H1 (cell line): Measurements from ENCODE around the gene KRTAP19-5. TPM values are rescaled to one million over a fixed set of nuclear protein-coding genes. Genes with fewer than 3 reads are reported as not detected.
A peak's percentile ranks its signal among the peaks of the same experiment; 100 is the strongest.
"Not testable (repeated sequence)": the region's sequence is repeated elsewhere in the genome, so short reads cannot be mapped to it uniquely, and the experiment has no call there.

Source experiments
- CTCF ChIA-PET: fragments of 300-600 bp; sonication (Branson Sonifier 250); formaldehyde crosslinking; loops from one replicate; lab custom pipeline; 2021; ENCODE audit not compliant: partially characterized antibody; lab: Charles Lee
- POLR2A ChIA-PET: fragments of 300-600 bp; sonication (Branson Sonifier 250); formaldehyde crosslinking; loops from one replicate; lab custom pipeline; 2021; ENCODE audit warnings: inconsistent platforms; ENCODE audit not compliant: partially characterized antibody; lab: Charles Lee
- DNase-seq, 2 experiments: peaks; one replicate each; pipeline versions ENCODE4 v3.0.0 to v3.0.0-alpha.2; 2010 to 2022; ENCODE audit warnings: low spot score in 2 of 2, low read depth in 1 of 2, mixed read lengths in 1 of 2
- FAIRE-seq: peaks from 2 replicates; lab custom pipeline; 2011; peaks lifted over from hg19 to GRCh38; lab: Jason Lieb, UNC
- H2AFZ ChIP-seq: 2 replicates; pipeline ENCODE4 v1.8.1; 2012; ENCODE audit warnings: low read length, inconsistent platforms
- H2AK5ac ChIP-seq: 2 replicates; pipeline ENCODE4 v1.6.1; 2013; ENCODE audit warnings: low read depth, low read length
- H2BK120ac ChIP-seq: replicated peaks from 2 replicates; pipeline ENCODE3; 2013; ENCODE audit warnings: low read depth, low read length, inconsistent platforms
- H2BK12ac ChIP-seq: 2 replicates; pipeline ENCODE4 v1.6.1; 2013; ENCODE audit warnings: low read depth, low read length
- H2BK15ac ChIP-seq: 2 replicates; pipeline ENCODE4 v1.6.1; 2013; ENCODE audit warnings: low read length
- H2BK20ac ChIP-seq: 2 replicates; pipeline ENCODE4 v1.6.1; 2013; ENCODE audit warnings: low read length
- H2BK5ac ChIP-seq: 2 replicates; pipeline ENCODE4 v1.6.1; 2013; ENCODE audit warnings: low read depth, low read length
- H3K14ac ChIP-seq: 2 replicates; pipeline ENCODE4 v1.6.1; 2013; ENCODE audit warnings: inconsistent platforms; ENCODE audit not compliant: insufficient read length
- H3K18ac ChIP-seq: 2 replicates; pipeline ENCODE4 v1.6.1; 2013; ENCODE audit warnings: low read length; ENCODE audit errors: extremely low read depth
- H3K23ac ChIP-seq: 2 replicates; pipeline ENCODE4 v1.6.1; 2013; ENCODE audit warnings: inconsistent platforms; ENCODE audit not compliant: insufficient read length
- H3K23me2 ChIP-seq: 2 replicates; pipeline ENCODE4 v1.6.1; 2013; ENCODE audit warnings: low read depth, low read length
- H3K27ac ChIP-seq: 2 replicates; pipeline ENCODE4 v1.6.1; 2011; ENCODE audit warnings: low read depth, low read length, inconsistent platforms
- H3K27me3 ChIP-seq, 4 experiments: replicated peaks in 1 of 4; 1 replicate in 1 of 4; 2 replicates in 3 of 4; pipeline versions ENCODE4 v1.6.1 to v1.8.1; 2011 to 2013; ENCODE audit warnings: low read length in 3 of 4, mild to moderate bottlenecking in 3 of 4, inconsistent platforms in 2 of 4, mixed read lengths in 2 of 4, moderate library complexity in 1 of 4; ENCODE audit not compliant: control insufficient read depth in 3 of 4, insufficient read depth in 3 of 4; ENCODE audit errors: extremely low read depth in 1 of 4
- H3K36me3 ChIP-seq, 4 experiments: 2 replicates each; pipeline versions ENCODE4 v1.6.1 to v1.8.1; 2011 to 2013; ENCODE audit warnings: mild to moderate bottlenecking in 4 of 4, low read length in 3 of 4, moderate library complexity in 2 of 4, control low read depth in 1 of 4, inconsistent platforms in 1 of 4; ENCODE audit not compliant: insufficient read depth in 4 of 4, control insufficient read depth in 2 of 4
- H3K4ac ChIP-seq: replicated peaks from 2 replicates; pipeline ENCODE3; 2013; ENCODE audit warnings: low read length, low read depth, mixed read lengths, inconsistent platforms; ENCODE audit not compliant: insufficient read length
- H3K4me1 ChIP-seq, 4 experiments: replicated peaks in 1 of 4; 1 replicate in 1 of 4; 2 replicates in 3 of 4; pipeline versions ENCODE4 v1.6.1 to v1.8.1; 2011 to 2013; ENCODE audit warnings: low read length in 3 of 4, inconsistent platforms in 2 of 4, mixed read lengths in 1 of 4; ENCODE audit not compliant: insufficient read depth in 4 of 4, control insufficient read depth in 3 of 4
- H3K4me2 ChIP-seq, 2 experiments: 2 replicates each; pipeline versions ENCODE4 v1.6.1 to v1.8.1; 2011 to 2013; ENCODE audit warnings: low read depth in 2 of 2, low read length in 2 of 2, control low read depth in 1 of 2, inconsistent platforms in 1 of 2, mild to moderate bottlenecking in 1 of 2; ENCODE audit not compliant: insufficient read depth in 1 of 2
- H3K4me3 ChIP-seq, 4 experiments: fragments of 200-600, 300-600 bp in 1 of 4; sonication (generic), shearing (Covaris generic), sonication (Bioruptor Twin) in 1 of 4; 2 replicates each; pipeline versions ENCODE4 v1.5.1 to v1.8.1; 2011 to 2016; ENCODE audit warnings: low read length in 4 of 4, low read depth in 3 of 4, control low read depth in 2 of 4, inconsistent platforms in 2 of 4, mild to moderate bottlenecking in 2 of 4, mixed read lengths in 1 of 4, moderate library complexity in 1 of 4; ENCODE audit not compliant: insufficient read depth in 2 of 4; ENCODE audit errors: extremely low read depth in 1 of 4
- H3K56ac ChIP-seq: replicated peaks from 2 replicates; pipeline ENCODE3; 2013; ENCODE audit warnings: low read depth, mild to moderate bottlenecking, mixed read lengths, low read length, inconsistent platforms; ENCODE audit not compliant: insufficient read length
- H3K79me1 ChIP-seq: 2 replicates; pipeline ENCODE4 v1.6.1; 2013; ENCODE audit warnings: low read depth, low read length, control low read depth
- H3K79me2 ChIP-seq, 2 experiments: 2 replicates each; pipeline versions ENCODE4 v1.6.1 to v1.8.1; 2012 to 2013; ENCODE audit warnings: low read length in 2 of 2, mild to moderate bottlenecking in 2 of 2, inconsistent platforms in 1 of 2; ENCODE audit not compliant: insufficient read depth in 2 of 2, control insufficient read depth in 1 of 2
- H3K9ac ChIP-seq, 4 experiments: replicated peaks in 1 of 4; 1 replicate in 1 of 4; 2 replicates in 3 of 4; pipeline versions ENCODE4 v1.6.1 to v1.8.1; 2011 to 2013; ENCODE audit warnings: low read depth in 3 of 4, low read length in 3 of 4, control low read depth in 2 of 4, mild to moderate bottlenecking in 2 of 4, moderate library complexity in 2 of 4, inconsistent platforms in 1 of 4; ENCODE audit errors: extremely low read depth in 1 of 4
- H3K9me3 ChIP-seq, 2 experiments: 2 replicates each; pipeline versions ENCODE4 v1.6.1 to v1.8.1; 2012 to 2013; ENCODE audit warnings: mild to moderate bottlenecking in 2 of 2, moderate library complexity in 2 of 2, control low read depth in 1 of 2, inconsistent platforms in 1 of 2, low read depth in 1 of 2, low read length in 1 of 2, mixed read lengths in 1 of 2; ENCODE audit not compliant: insufficient read depth in 2 of 2
- H4K20me1 ChIP-seq, 2 experiments: replicated peaks in 1 of 2; 2 replicates each; pipeline versions ENCODE3 to v1.8.1; 2011 to 2013; ENCODE audit warnings: inconsistent platforms in 2 of 2, low read length in 2 of 2, mild to moderate bottlenecking in 1 of 2; ENCODE audit not compliant: insufficient read depth in 2 of 2, control insufficient read depth in 1 of 2
- H4K5ac ChIP-seq: 2 replicates; pipeline ENCODE4 v1.6.1; 2013; ENCODE audit warnings: low read length, low read depth, mixed read lengths, inconsistent platforms; ENCODE audit not compliant: insufficient read length
- H4K8ac ChIP-seq: 2 replicates; pipeline ENCODE4 v1.8.0; 2013; ENCODE audit warnings: mild to moderate bottlenecking, moderate library complexity, low read length, inconsistent platforms; ENCODE audit not compliant: insufficient read depth; ENCODE audit errors: extremely low read depth
- H4K91ac ChIP-seq: replicated peaks from 2 replicates; pipeline ENCODE3; 2013; ENCODE audit warnings: low read length, mixed read lengths, inconsistent platforms; ENCODE audit not compliant: insufficient read length
- RAD21 ChIP-seq, 2 experiments: IDR thresholded peaks in 1 of 2; conservative IDR thresholded peaks in 1 of 2; 2 replicates each; pipeline ENCODE4 v1.6.1; 2011; ENCODE audit warnings: low read depth in 2 of 2, low read length in 2 of 2, improper control_type of control experiment in 1 of 2, inconsistent platforms in 1 of 2, mild to moderate bottlenecking in 1 of 2, moderate library complexity in 1 of 2
- WGBS, 2 experiments: shearing (Covaris generic) in 1 of 2; methylation state at CpG; one replicate each; pipeline versions ENCODE4 v1.1.6 to v1.1.7; 2013 to 2015; ENCODE audit warnings: low lambda C conversion rate in 2 of 2, mixed read lengths in 2 of 2, inconsistent platforms in 1 of 2, low coverage in 1 of 2, missing lambda C conversion rate in 1 of 2; ENCODE audit not compliant: insufficient replicate concordance in 2 of 2, insufficient coverage in 1 of 2, insufficient read length in 1 of 2; ENCODE audit errors: extremely low coverage in 1 of 2, missing lambda C conversion rate in 1 of 2; 5-methylcytosine and 5-hydroxymethylcytosine counted together
- polyA plus RNA-seq, 7 experiments: library from polyadenylated mRNA; depleted of rRNA in 3 of 7; stranded (reverse) in 5 of 7; unstranded in 2 of 7; fragments of >200 nt in 5 of 7; fragments of 200-250 nt in 2 of 7; gene quantifications; 1 replicate in 5 of 7; 2 replicates in 1 of 7; 4 replicates in 1 of 7; pipeline versions ENCODE4 v1.2.1 to v1.2.3, GENCODE V29; 2011 to 2013; ENCODE audit warnings: missing spikeins in 2 of 7, mixed read lengths in 2 of 7
- total RNA-seq: library from RNA; stranded (reverse); fragmentation: NEBNext Ultra II Directional; extraction: Animal tissue kit (Norgen Biotek cat#: 25700); gene quantifications from 2 replicates; pipeline ENCODE4 v1.2.1, GENCODE V29; 2021
- TF ChIP-seq, protein P1 (sequence below), 3 experiments: IDR thresholded peaks; 1 replicate in 2 of 3; 2 replicates in 1 of 3; pipeline versions ENCODE4 v1.5.1 to v1.6.1; 2011; ENCODE audit warnings: low read length in 3 of 3, mild to moderate bottlenecking in 3 of 3, inconsistent platforms in 2 of 3, low read depth in 1 of 3, moderate library complexity in 1 of 3; ENCODE audit not compliant: insufficient read depth in 1 of 3; ENCODE audit errors: control extremely low read depth in 1 of 3

KRTAP19-5 gene
- total and polyA plus RNA-seq, 2 of the 8 experiments (the other 6 are each of a cell fraction or from before 2014, with no cell fraction given): not detected

- H3K4me1 ChIP-seq, H2BK15ac ChIP-seq, H2AK5ac ChIP-seq, H3K79me1 ChIP-seq, H2BK5ac ChIP-seq, FAIRE-seq, H3K79me2 ChIP-seq, H3K4me3 ChIP-seq, H2BK20ac ChIP-seq, H3K23ac ChIP-seq, H3K36me3 ChIP-seq, H4K5ac ChIP-seq, H3K18ac ChIP-seq, H4K91ac ChIP-seq, H3K23me2 ChIP-seq, H4K8ac ChIP-seq, H2AFZ ChIP-seq, H3K9ac ChIP-seq, H3K9me3 ChIP-seq, H2BK12ac ChIP-seq, H3K4me2 ChIP-seq, H3K4ac ChIP-seq, H3K56ac ChIP-seq, POLR2A ChIA-PET, H3K14ac ChIP-seq, H2BK120ac ChIP-seq, H4K20me1 ChIP-seq, H3K27me3 ChIP-seq, H3K27ac ChIP-seq: not testable (repeated sequence)
- CTCF ChIA-PET: interaction anchor here (0.5 to 3.8 kb wide), 34 partner anchors 8 to 1053 kb away, joined by 3 to 21 read pairs (median 3); partner anchors contain the start of genes KRTAP19-1, KRTAP19-3, KRTAP19-4 and KRTAP6-2
- peak in 1 of 2 experiments; percentile 50 for DNase-seq
- TF ChIP-seq, protein P1, sequence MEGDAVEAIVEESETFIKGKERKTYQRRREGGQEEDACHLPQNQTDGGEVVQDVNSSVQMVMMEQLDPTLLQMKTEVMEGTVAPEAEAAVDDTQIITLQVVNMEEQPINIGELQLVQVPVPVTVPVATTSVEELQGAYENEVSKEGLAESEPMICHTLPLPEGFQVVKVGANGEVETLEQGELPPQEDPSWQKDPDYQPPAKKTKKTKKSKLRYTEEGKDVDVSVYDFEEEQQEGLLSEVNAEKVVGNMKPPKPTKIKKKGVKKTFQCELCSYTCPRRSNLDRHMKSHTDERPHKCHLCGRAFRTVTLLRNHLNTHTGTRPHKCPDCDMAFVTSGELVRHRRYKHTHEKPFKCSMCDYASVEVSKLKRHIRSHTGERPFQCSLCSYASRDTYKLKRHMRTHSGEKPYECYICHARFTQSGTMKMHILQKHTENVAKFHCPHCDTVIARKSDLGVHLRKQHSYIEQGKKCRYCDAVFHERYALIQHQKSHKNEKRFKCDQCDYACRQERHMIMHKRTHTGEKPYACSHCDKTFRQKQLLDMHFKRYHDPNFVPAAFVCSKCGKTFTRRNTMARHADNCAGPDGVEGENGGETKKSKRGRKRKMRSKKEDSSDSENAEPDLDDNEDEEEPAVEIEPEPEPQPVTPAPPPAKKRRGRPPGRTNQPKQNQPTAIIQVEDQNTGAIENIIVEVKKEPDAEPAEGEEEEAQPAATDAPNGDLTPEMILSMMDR (IDR thresholded peaks at IDR 0.05; ENCODE audit: control extremely low read depth in 1 of 3, insufficient read depth in 1 of 3, low read depth in 1 of 3, low read length in 3 of 3): peak in 2 of 3 experiments; percentile 61 to 75; a peak in 3 of 4 replicates
- TF ChIP-seq RAD21 (IDR thresholded peaks at IDR 0.05 in 1 of 2, conservative IDR thresholded peaks at IDR 0.05 in 1 of 2; ENCODE audit: low read depth in 2 of 2, low read length in 2 of 2): peak; percentile 72 to 77
- 30% methylated on average over 4 of the region's 4 CpGs; no CpG with 5 or more reads in 1 of the 2 experiments for WGBS, 2 experiments
Observed at GRCh38 chr21:30505621-30506205, 3.8 kb upstream of the KRTAP19-5 start.
